ENCODE measurements around the gene DIAPH3. TPM values are rescaled to one million over a fixed set of nuclear protein-coding genes. Genes with fewer than 3 reads are reported as not detected.

Gene DIAPH3
- total RNA-seq, 1 experiment from 2014 or later = 62.3 TPM

- BruUV-seq (replicated peaks) = no TSS peak
- POLR2A ChIA-PET (ENCODE audit: low non-redundant PET) = no interaction called here
Measured at GRCh38 chr13:60155978-60156377, 7.8 kb downstream of the DIAPH3 start.

GRCh38 chr13:60152904-60153303 lies 10.8 kb downstream of the DIAPH3 start:
- TF ChIP-seq CTCF (conservative IDR thresholded peaks at IDR 0.05; ENCODE audit: low read depth, low read length) = no peak
- TF ChIP-seq EZH2 (IDR thresholded peaks at IDR 0.05; ENCODE audit: borderline replicate concordance, low read depth, low read length, poor library complexity, severe bottlenecking) = no peak
- Histone ChIP-seq H3K36me3 (ENCODE audit: insufficient read depth, low read length, poor library complexity, severe bottlenecking) (peaks cover 9% of the 10 kb centered on the region), H3K9me3 (ENCODE audit: low read depth, low read length, poor library complexity, severe bottlenecking) (no peaks in the 10 kb centered on the region), H3K4me1 (ENCODE audit: insufficient read depth, low read length, poor library complexity, severe bottlenecking) (peaks cover 31% of the 10 kb centered on the region), H3K27me3 (replicated peaks; ENCODE audit: insufficient read depth, low read depth, low read length, poor library complexity) (no peaks in the 10 kb centered on the region), H3K27ac (ENCODE audit: low read depth, low read length, poor library complexity, severe bottlenecking) (no peak overlapping the region), H3K4me3 (ENCODE audit: low read depth, low read length, poor library complexity, severe bottlenecking) (no peak overlapping the region)
- DNase-seq (ENCODE audit: low spot score) = no peak
- BruUV-seq (replicated peaks) = no TSS peak
- CTCF ChIA-PET = no interaction called here
- intact Hi-C loops (cut with micrococcal nuclease; ENCODE audit: unreplicated experiment) = no loop called here
- POLR2A ChIA-PET (ENCODE audit: low non-redundant PET) = no interaction called here

More at GRCh38 chr13:60155978-60156377, 7.8 kb downstream of the DIAPH3 start:
- peak overlapping the region; percentile 17 for H3K27ac ChIP-seq (ENCODE audit: low read depth, low read length, poor library complexity, severe bottlenecking)
- no peak overlapping the region for H3K4me3 ChIP-seq (ENCODE audit: low read depth, low read length, poor library complexity, severe bottlenecking)
- H3K4me1 ChIP-seq (ENCODE audit: insufficient read depth, low read length, poor library complexity, severe bottlenecking) = peaks cover 43% of the 10 kb centered on the region
- CTCF ChIA-PET = interaction anchor here (0.7 kb wide), 1 partner anchor 171 kb away, joined by 4 read pairs; no protein-coding TSS in a partner anchor
- H3K9me3 ChIP-seq (ENCODE audit: low read depth, low read length, poor library complexity, severe bottlenecking) = no peaks in the 10 kb centered on the region
- intact Hi-C loops (cut with micrococcal nuclease; ENCODE audit: unreplicated experiment) = no loop called here
- no peaks in the 10 kb centered on the region for H3K27me3 ChIP-seq (replicated peaks; ENCODE audit: insufficient read depth, low read depth, low read length, poor library complexity)
- H3K36me3 ChIP-seq (ENCODE audit: insufficient read depth, low read length, poor library complexity, severe bottlenecking) = peaks cover 16% of the 10 kb centered on the region
- peak; percentile 36 for DNase-seq (ENCODE audit: low spot score)
- no peak for TF ChIP-seq EZH2 (IDR thresholded peaks at IDR 0.05; ENCODE audit: borderline replicate concordance, low read depth, low read length, poor library complexity, severe bottlenecking)
- TF ChIP-seq CTCF (conservative IDR thresholded peaks at IDR 0.05; ENCODE audit: low read depth, low read length) = no peak; the same call in 1 of the 2 replicates

- ChIA-PET POLR2A (ENCODE audit: low non-redundant PET) (no interaction called here), CTCF (no interaction called here)
- no peak for DNase-seq (ENCODE audit: low spot score)
- no TSS peak for BruUV-seq (replicated peaks)
- no peak overlapping the region for H3K4me3 ChIP-seq (ENCODE audit: low read depth, low read length, poor library complexity, severe bottlenecking)
- peaks cover 7% of the 10 kb centered on the region for H3K36me3 ChIP-seq (ENCODE audit: insufficient read depth, low read length, poor library complexity, severe bottlenecking)
- intact Hi-C loops (cut with micrococcal nuclease; ENCODE audit: unreplicated experiment) = no loop called here
- H3K9me3 ChIP-seq (ENCODE audit: low read depth, low read length, poor library complexity, severe bottlenecking) = no peaks in the 10 kb centered on the region
- H3K27me3 ChIP-seq (replicated peaks; ENCODE audit: insufficient read depth, low read depth, low read length, poor library complexity) = no peaks in the 10 kb centered on the region
- peaks cover 29% of the 10 kb centered on the region for H3K4me1 ChIP-seq (ENCODE audit: insufficient read depth, low read length, poor library complexity, severe bottlenecking)
- TF ChIP-seq EZH2 (IDR thresholded peaks at IDR 0.05; ENCODE audit: borderline replicate concordance, low read depth, low read length, poor library complexity, severe bottlenecking) (no peak), CTCF (conservative IDR thresholded peaks at IDR 0.05; ENCODE audit: low read depth, low read length) (no peak)
- H3K27ac ChIP-seq (ENCODE audit: low read depth, low read length, poor library complexity, severe bottlenecking) = no peak overlapping the region
Measured at GRCh38 chr13:60152114-60152513, 11.6 kb downstream of the DIAPH3 start.

Data from A673 (cell line).